ENCODE measurements around the gene RSRP1.

- TF ChIP-seq CTCF (optimal IDR thresholded peaks at IDR 0.05 in 1 of 3, IDR thresholded peaks at IDR 0.05 in 1 of 3, conservative IDR thresholded peaks at IDR 0.05 in 1 of 3; ENCODE audit: extremely low read depth in 1 of 3, insufficient read depth in 2 of 3, low read length in 3 of 3) (no peak), EZH2 (IDR thresholded peaks at IDR 0.05; ENCODE audit: low read length) (no peak)
These were observed 48.5 kb downstream of the RSRP1 start for GRCh38 chr1:25198663-25199252.
